Suprapubic skin (tissue), 4 donors: ENCODE data around the gene GALNT2. TPM values are rescaled to one million over a fixed set of nuclear protein-coding genes. Genes with fewer than 3 reads are reported as not detected.

Experiments used
- DNase-seq, 2 donors: peaks; one replicate each; pipeline ENCODE4 v3.0.0-alpha.2; 2019; ENCODE audit warnings: low spot score in 2 of 2
- H3K27ac ChIP-seq: fragments of 200-600 bp; sonication (generic); one replicate; pipeline ENCODE4 v1.5.1; 2019
- H3K27me3 ChIP-seq: fragments of 200-600 bp; sonication (generic); one replicate; pipeline ENCODE4 v1.5.1; 2019
- H3K36me3 ChIP-seq: fragments of 200-600 bp; sonication (generic); one replicate; pipeline ENCODE4 v1.5.1; 2019
- H3K4me1 ChIP-seq: fragments of 200-600 bp; sonication (generic); one replicate; pipeline ENCODE4 v1.5.1; 2019
- H3K4me3 ChIP-seq: fragments of 200-600 bp; sonication (generic); one replicate; pipeline ENCODE4 v1.5.1; 2019; ENCODE audit warnings: mild to moderate bottlenecking
- H3K9me3 ChIP-seq: fragments of 200-600 bp; sonication (generic); one replicate; pipeline ENCODE4 v1.5.1; 2019
- CTCF ChIP-seq, 2 donors: fragments of 200-600 bp in 1 of 2; fragments of 450-650 bp in 1 of 2; sonication (generic) in 1 of 2; IDR thresholded peaks; one replicate each; pipeline ENCODE4 v1.5.1; 2016 to 2019; ENCODE audit warnings: antibody characterized with exemption in 2 of 2, mild to moderate bottlenecking in 1 of 2, moderate library complexity in 1 of 2
- EP300 ChIP-seq: sonication (generic); formaldehyde crosslinking; IDR thresholded peaks from one replicate; pipeline ENCODE4 v1.6.1; 2017; ENCODE audit warnings: antibody characterized with exemption
- POLR2A ChIP-seq, 2 donors: fragments of 450-650 bp; IDR thresholded peaks; one replicate each; pipeline ENCODE4 v1.6.1; 2017; ENCODE audit warnings: antibody characterized with exemption in 2 of 2, mild to moderate bottlenecking in 2 of 2, moderate library complexity in 2 of 2
- POLR2AphosphoS5 ChIP-seq, 3 donors: sonication (generic); formaldehyde crosslinking; IDR thresholded peaks; one replicate each; pipeline ENCODE4 v1.6.1; 2017; ENCODE audit warnings: antibody characterized with exemption in 3 of 3
- WGBS: methylation state at CpG from one replicate; pipeline ENCODE4 v1.1.5; 2018; 5-methylcytosine and 5-hydroxymethylcytosine counted together
- total RNA-seq, 4 donors: library from RNA; depleted of rRNA; stranded (reverse); fragments of >200 nt; gene quantifications; one replicate each; pipeline ENCODE4 v1.1.0, GENCODE V29; 2016

The GALNT2 gene
- total RNA-seq, 4 donors from 2014 or later: 24.1 to 40.2 (median 36.4) TPM

GRCh38 chr1:230171356-230172015 lies 104.4 kb downstream of the GALNT2 start:
- Histone ChIP-seq H3K4me3 (no peak overlapping the region), H3K9me3 (no peaks in the 10 kb centered on the region), H3K4me1 (peaks cover 4% of the 10 kb centered on the region), H3K27ac (no peak overlapping the region), H3K27me3 (no peaks in the 10 kb centered on the region), H3K36me3 (no peaks in the 10 kb centered on the region)
- TF ChIP-seq POLR2A (IDR thresholded peaks at IDR 0.05): no peak
- TF ChIP-seq EP300: no peak
- TF ChIP-seq POLR2AphosphoS5 (IDR thresholded peaks at IDR 0.05): no peak
- TF ChIP-seq CTCF (IDR thresholded peaks at IDR 0.05): no peak
- no peak for DNase-seq
- WGBS: 80% methylated on average over 5 of the region's 5 CpGs

GRCh38 chr1:230172016-230172537 lies 105.0 kb downstream of the GALNT2 start:
- 95% methylated on average over 6 of the region's 7 CpGs for WGBS
- no peaks in the 10 kb centered on the region for H3K36me3 ChIP-seq

GRCh38 chr1:230173187-230173975 lies 106.3 kb downstream of the GALNT2 start:
- no peak for TF ChIP-seq POLR2AphosphoS5 (IDR thresholded peaks at IDR 0.05)
- no peak for TF ChIP-seq EP300
- TF ChIP-seq POLR2A (IDR thresholded peaks at IDR 0.05): no peak
- no peak for TF ChIP-seq CTCF (IDR thresholded peaks at IDR 0.05)
- Histone ChIP-seq H3K36me3 (no peaks in the 10 kb centered on the region), H3K4me1 (peaks cover 4% of the 10 kb centered on the region), H3K4me3 (no peak overlapping the region), H3K9me3 (no peaks in the 10 kb centered on the region), H3K27me3 (no peaks in the 10 kb centered on the region), H3K27ac (no peak overlapping the region)
- no peak for DNase-seq
- 98% methylated on average over 11 of the region's 11 CpGs for WGBS

More at GRCh38 chr1:230172016-230172537, 105.0 kb downstream of the GALNT2 start:
- DNase-seq: no peak
- Histone ChIP-seq H3K27ac (no peak overlapping the region), H3K4me1 (peaks cover 4% of the 10 kb centered on the region), H3K27me3 (no peaks in the 10 kb centered on the region), H3K4me3 (no peak overlapping the region), H3K9me3 (no peaks in the 10 kb centered on the region)
- TF ChIP-seq POLR2AphosphoS5 (IDR thresholded peaks at IDR 0.05) (no peak), EP300 (no peak), CTCF (IDR thresholded peaks at IDR 0.05) (no peak), POLR2A (IDR thresholded peaks at IDR 0.05) (no peak)

- peaks cover 4% of the 10 kb centered on the region for H3K36me3 ChIP-seq
- no peaks in the 10 kb centered on the region for H3K27me3 ChIP-seq
- TF ChIP-seq EP300 (no peak), POLR2AphosphoS5 (IDR thresholded peaks at IDR 0.05) (no peak), POLR2A (IDR thresholded peaks at IDR 0.05) (no peak), CTCF (IDR thresholded peaks at IDR 0.05) (no peak)
- H3K27ac ChIP-seq: no peak overlapping the region
- H3K4me1 ChIP-seq: peaks cover 4% of the 10 kb centered on the region
- WGBS: 88% methylated on average over 7 of the region's 7 CpGs
- no peak overlapping the region for H3K4me3 ChIP-seq
- no peaks in the 10 kb centered on the region for H3K9me3 ChIP-seq
- DNase-seq: no peak
Observed at GRCh38 chr1:230174041-230174440, 107.0 kb downstream of the GALNT2 start.
